Measurements from ENCODE around the gene ODC1. TPM values are rescaled to one million over a fixed set of nuclear protein-coding genes. Genes with fewer than 3 reads are reported as not detected.

The ODC1 gene
- total and polyA plus RNA-seq, 2 donors (not counting 3 experiments of a cell fraction or from before 2014, with no cell fraction given) = 109 to 132 TPM

GRCh38 chr2:10395893-10396292 lies 52.2 kb downstream of the ODC1 start:
- Histone ChIP-seq H3K79me2 (ENCODE audit: control insufficient read depth, insufficient read depth, low read length) (peaks cover 11% of the 10 kb centered on the region), H3K36me3 (ENCODE audit: control insufficient read depth in 2 of 2, extremely low read depth in 1 of 2, insufficient read depth in 2 of 2, low read length in 2 of 2) (peaks cover 0 to 3% of the 10 kb centered on the region in 2 experiments), H3K4me2 (ENCODE audit: insufficient read depth, low read length) (no peak overlapping the region), H3K4me1 (ENCODE audit: control insufficient read depth, extremely low read depth, insufficient read depth, low read length) (peaks cover 29% of the 10 kb centered on the region), H3K4me3 (replicated peaks in 1 of 3; ENCODE audit: insufficient read depth in 1 of 3, low read depth in 1 of 3, low read length in 3 of 3) (no peak overlapping the region), H3K9ac (replicated peaks; ENCODE audit: extremely low read depth, insufficient read depth, low read length) (no peak overlapping the region), H3K9me3 (replicated peaks; ENCODE audit: control insufficient read depth, insufficient read depth, low read length) (no peaks in the 10 kb centered on the region), H3K9me1 (replicated peaks; ENCODE audit: control insufficient read depth, extremely low read depth, insufficient read depth, low read length) (no peaks in the 10 kb centered on the region), H3K27ac (ENCODE audit: insufficient read depth, low read depth, low read length) (no peak overlapping the region), H4K20me1 (replicated peaks; ENCODE audit: control insufficient read depth, extremely low read depth, insufficient read depth, low read length) (no peaks in the 10 kb centered on the region), H3K27me3 (ENCODE audit: control insufficient read depth in 2 of 2, insufficient read depth in 2 of 2, low read length in 2 of 2) (no peaks in the 10 kb centered on the region), H2AFZ (ENCODE audit: low read depth, low read length) (no peak overlapping the region)
- intact Hi-C loops (cut with micrococcal nuclease) (loop anchor here (5.0 kb wide), 1 partner anchor 879 kb away; no protein-coding TSS in a partner anchor), dilution Hi-C loops (cut with MboI; ENCODE audit: extremely low pct_ligation_motif_present, low sequenced_read_pairs) (no loop called here)
- FAIRE-seq = no peak
- ChIA-PET CTCF (interaction anchor here (2.5 kb wide), 1 partner anchor 13 kb away, joined by 13 read pairs; no protein-coding TSS in a partner anchor), POLR2A (no interaction called here)
- no TSS peak for BruUV-seq (replicated peaks)
- TF ChIP-seq CTCF (IDR thresholded peaks at IDR 0.05; ENCODE audit: extremely low read depth in 1 of 2, insufficient read depth in 1 of 2, low read depth in 1 of 2, low read length in 2 of 2) (no peak), POLR2AphosphoS5 (IDR thresholded peaks at IDR 0.05; ENCODE audit: insufficient read depth, low read depth, low read length) (no peak), FOS (IDR thresholded peaks at IDR 0.05; ENCODE audit: borderline replicate concordance, insufficient read depth, low read length) (no peak), GATA2 (IDR thresholded peaks at IDR 0.05; ENCODE audit: insufficient read depth, insufficient read length, low read depth, low read length) (no peak), MYC (IDR thresholded peaks at IDR 0.05; ENCODE audit: low read depth, low read length) (no peak), POLR2A (IDR thresholded peaks at IDR 0.05; ENCODE audit: low read depth, low read length) (no peak), MAX (IDR thresholded peaks at IDR 0.05; ENCODE audit: insufficient read depth, insufficient read length) (no peak), JUN (IDR thresholded peaks at IDR 0.05; ENCODE audit: borderline replicate concordance, insufficient read depth, insufficient read length, low read depth) (no peak), EZH2 (IDR thresholded peaks at IDR 0.05; ENCODE audit: borderline replicate concordance, low read depth, low read length, severe bottlenecking) (no peak)
- no peak for DNase-seq (ENCODE audit: low read depth, low spot score)
